Kidney glomerular epithelial cell (primary cell): ENCODE results near the gene TMEM234.

Experiments
- DNase-seq: peaks from one replicate; lab custom pipeline; 2025; lab: John Stamatoyannopoulos, UW

TMEM234 gene

GRCh38 chr1:32172621-32173245 lies 49.4 kb downstream of the TMEM234 start:
- peak; percentile 18 for DNase-seq

GRCh38 chr1:32170991-32171390 lies 51.2 kb downstream of the TMEM234 start:
- no peak for DNase-seq
